ENCODE data around the gene MARCHF3.

DNA sequence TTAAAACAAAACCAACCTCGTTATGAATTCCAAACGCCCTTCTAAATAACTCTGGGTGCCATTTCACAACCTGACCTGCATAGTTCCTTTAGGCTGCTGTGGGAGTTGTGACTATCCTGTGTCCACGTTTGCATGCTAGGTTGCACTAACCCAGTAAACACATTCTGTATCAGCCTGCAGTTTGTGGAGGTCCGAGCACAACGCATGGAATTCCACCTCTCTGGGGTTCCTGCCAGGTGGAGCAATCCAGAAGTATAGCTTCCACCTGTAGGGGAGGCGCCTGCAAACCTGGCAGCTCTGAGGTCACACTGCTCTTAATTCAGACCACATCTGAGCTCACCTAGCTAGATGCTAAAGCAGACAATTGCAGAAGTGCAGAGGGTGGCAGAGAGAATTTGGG is 57.2 kb downstream of the MARCHF3 start:
- TF ChIP-seq TAF1 (CRISPR knock-in tag; IDR thresholded peaks at IDR 0.05) (no peak), ESRRA (CRISPR knock-in tag; IDR thresholded peaks at IDR 0.05; ENCODE audit: low read depth) (no peak)
- TF ChIP-seq, protein P1, sequence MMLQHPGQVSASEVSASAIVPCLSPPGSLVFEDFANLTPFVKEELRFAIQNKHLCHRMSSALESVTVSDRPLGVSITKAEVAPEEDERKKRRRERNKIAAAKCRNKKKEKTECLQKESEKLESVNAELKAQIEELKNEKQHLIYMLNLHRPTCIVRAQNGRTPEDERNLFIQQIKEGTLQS (CRISPR knock-in tag; IDR thresholded peaks at IDR 0.05), result no peak
- TF ChIP-seq, protein P2, sequence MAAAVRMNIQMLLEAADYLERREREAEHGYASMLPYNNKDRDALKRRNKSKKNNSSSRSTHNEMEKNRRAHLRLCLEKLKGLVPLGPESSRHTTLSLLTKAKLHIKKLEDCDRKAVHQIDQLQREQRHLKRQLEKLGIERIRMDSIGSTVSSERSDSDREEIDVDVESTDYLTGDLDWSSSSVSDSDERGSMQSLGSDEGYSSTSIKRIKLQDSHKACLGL (CRISPR knock-in tag; IDR thresholded peaks at IDR 0.05), result no peak
- TF ChIP-seq, protein P3, sequence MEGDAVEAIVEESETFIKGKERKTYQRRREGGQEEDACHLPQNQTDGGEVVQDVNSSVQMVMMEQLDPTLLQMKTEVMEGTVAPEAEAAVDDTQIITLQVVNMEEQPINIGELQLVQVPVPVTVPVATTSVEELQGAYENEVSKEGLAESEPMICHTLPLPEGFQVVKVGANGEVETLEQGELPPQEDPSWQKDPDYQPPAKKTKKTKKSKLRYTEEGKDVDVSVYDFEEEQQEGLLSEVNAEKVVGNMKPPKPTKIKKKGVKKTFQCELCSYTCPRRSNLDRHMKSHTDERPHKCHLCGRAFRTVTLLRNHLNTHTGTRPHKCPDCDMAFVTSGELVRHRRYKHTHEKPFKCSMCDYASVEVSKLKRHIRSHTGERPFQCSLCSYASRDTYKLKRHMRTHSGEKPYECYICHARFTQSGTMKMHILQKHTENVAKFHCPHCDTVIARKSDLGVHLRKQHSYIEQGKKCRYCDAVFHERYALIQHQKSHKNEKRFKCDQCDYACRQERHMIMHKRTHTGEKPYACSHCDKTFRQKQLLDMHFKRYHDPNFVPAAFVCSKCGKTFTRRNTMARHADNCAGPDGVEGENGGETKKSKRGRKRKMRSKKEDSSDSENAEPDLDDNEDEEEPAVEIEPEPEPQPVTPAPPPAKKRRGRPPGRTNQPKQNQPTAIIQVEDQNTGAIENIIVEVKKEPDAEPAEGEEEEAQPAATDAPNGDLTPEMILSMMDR (CRISPR knock-in tag; IDR thresholded peaks at IDR 0.05), result no peak
